ENCODE results near the gene CAMK2D. TPM values are rescaled to one million over a fixed set of nuclear protein-coding genes. Genes with fewer than 3 reads are reported as not detected.

Gene CAMK2D
- total RNA-seq, 1 experiment from 2014 or later = 9.0 TPM

DNA sequence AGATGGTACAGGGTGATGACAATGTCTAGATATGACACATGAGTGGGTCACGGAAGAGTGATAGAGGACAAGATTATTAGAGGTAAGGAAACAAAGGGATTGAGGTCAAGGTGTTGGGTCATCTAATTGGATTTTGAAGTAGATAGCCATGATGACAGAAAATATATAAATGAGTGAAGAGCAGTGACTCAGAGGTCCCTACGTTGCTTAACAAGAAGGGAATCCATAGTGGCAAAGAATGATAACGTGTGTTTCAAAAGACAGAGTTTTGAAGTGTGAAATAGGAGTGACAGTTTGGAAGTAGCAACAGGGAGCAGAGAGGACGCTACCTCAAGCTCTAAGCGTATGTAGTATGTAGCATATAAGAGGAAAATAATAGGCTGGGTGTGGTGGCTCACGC is 22.2 kb upstream of the CAMK2D start:
- no peak overlapping the region for H2BK12ac ChIP-seq (ENCODE audit: insufficient read length, low read depth, low read length)
- H3K27me3 Mint-ChIP-seq (ENCODE audit: low read depth) = no peaks in the 10 kb centered on the region
- no peaks in the 10 kb centered on the region for H3K79me2 ChIP-seq (ENCODE audit: insufficient read depth, low read length)
- H3K56ac ChIP-seq (ENCODE audit: insufficient read length, low read depth, low read length) = no peak overlapping the region
- no peak overlapping the region for H4K91ac ChIP-seq (ENCODE audit: insufficient read length, low read depth, low read length)
- DNase-seq = no peak
- no peaks in the 10 kb centered on the region for H3K4me1 ChIP-seq (ENCODE audit: insufficient read depth, low read length)
- H2BK5ac ChIP-seq (ENCODE audit: insufficient read length, low read length) = no peak overlapping the region
- H2AFZ ChIP-seq (ENCODE audit: low read length) = no peak overlapping the region
- no peaks in the 10 kb centered on the region for H3K27me3 ChIP-seq (ENCODE audit: insufficient read depth, low read length)
- H3K79me1 ChIP-seq (ENCODE audit: insufficient read depth, low read depth, low read length, poor library complexity, severe bottlenecking) = no peaks in the 10 kb centered on the region
- no peaks in the 10 kb centered on the region for H4K20me1 ChIP-seq (ENCODE audit: control insufficient read depth, insufficient read depth, insufficient read length)
- H3K27ac Mint-ChIP-seq = no peak overlapping the region
- H3K9me3 ChIP-seq (ENCODE audit: control insufficient read depth, low read depth, low read length) = no peaks in the 10 kb centered on the region
- H3K18ac ChIP-seq (ENCODE audit: insufficient read length, low read depth, low read length) = no peak overlapping the region
- no CpG with 5 or more reads among the region's 6 CpGs for WGBS (ENCODE audit: extremely low coverage, insufficient read length, low lambda C conversion rate)
- H3K14ac ChIP-seq (ENCODE audit: insufficient read depth, low read length) = no peak overlapping the region
- no peak overlapping the region for H3K9ac ChIP-seq (ENCODE audit: extremely low read depth, insufficient read length, low read length)
- H2AK5ac ChIP-seq (ENCODE audit: insufficient read length, low read length) = no peak overlapping the region
- no peak overlapping the region for H3K4me3 Mint-ChIP-seq
- H2BK20ac ChIP-seq (ENCODE audit: low read depth, low read length, poor library complexity, severe bottlenecking) = no peak overlapping the region
- no peak overlapping the region for H3K27ac ChIP-seq (ENCODE audit: insufficient read length, low read depth, low read length)
- H3K4ac ChIP-seq (ENCODE audit: low read depth, low read length) = no peak overlapping the region
- H2BK120ac ChIP-seq (ENCODE audit: low read depth, low read length, poor library complexity, severe bottlenecking) = no peak overlapping the region
- no peak overlapping the region for H3T11ph ChIP-seq (ENCODE audit: low read length)
- no peak overlapping the region for H4K5ac ChIP-seq (ENCODE audit: insufficient read length, low read depth, low read length)
- H4K8ac ChIP-seq (replicated peaks; ENCODE audit: insufficient read length, low read depth, low read length) = no peak overlapping the region
- no peak overlapping the region for H2BK15ac ChIP-seq (ENCODE audit: low read depth, low read length)
- H3K23ac ChIP-seq (ENCODE audit: insufficient read length, low read depth, low read length) = no peak overlapping the region
- H3K4me1 Mint-ChIP-seq = no peaks in the 10 kb centered on the region
- TF ChIP-seq, protein P1, sequence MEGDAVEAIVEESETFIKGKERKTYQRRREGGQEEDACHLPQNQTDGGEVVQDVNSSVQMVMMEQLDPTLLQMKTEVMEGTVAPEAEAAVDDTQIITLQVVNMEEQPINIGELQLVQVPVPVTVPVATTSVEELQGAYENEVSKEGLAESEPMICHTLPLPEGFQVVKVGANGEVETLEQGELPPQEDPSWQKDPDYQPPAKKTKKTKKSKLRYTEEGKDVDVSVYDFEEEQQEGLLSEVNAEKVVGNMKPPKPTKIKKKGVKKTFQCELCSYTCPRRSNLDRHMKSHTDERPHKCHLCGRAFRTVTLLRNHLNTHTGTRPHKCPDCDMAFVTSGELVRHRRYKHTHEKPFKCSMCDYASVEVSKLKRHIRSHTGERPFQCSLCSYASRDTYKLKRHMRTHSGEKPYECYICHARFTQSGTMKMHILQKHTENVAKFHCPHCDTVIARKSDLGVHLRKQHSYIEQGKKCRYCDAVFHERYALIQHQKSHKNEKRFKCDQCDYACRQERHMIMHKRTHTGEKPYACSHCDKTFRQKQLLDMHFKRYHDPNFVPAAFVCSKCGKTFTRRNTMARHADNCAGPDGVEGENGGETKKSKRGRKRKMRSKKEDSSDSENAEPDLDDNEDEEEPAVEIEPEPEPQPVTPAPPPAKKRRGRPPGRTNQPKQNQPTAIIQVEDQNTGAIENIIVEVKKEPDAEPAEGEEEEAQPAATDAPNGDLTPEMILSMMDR (conservative IDR thresholded peaks at IDR 0.05) = no peak
- no peaks in the 10 kb centered on the region for H3K9me3 Mint-ChIP-seq
- no peaks in the 10 kb centered on the region for H3K36me3 Mint-ChIP-seq (ENCODE audit: insufficient read depth in 1 of 3, low read depth in 3 of 3)
- H3K4me2 ChIP-seq (ENCODE audit: insufficient read depth, insufficient read length, low read length) = no peak overlapping the region
- no peaks in the 10 kb centered on the region for H3K23me2 ChIP-seq (ENCODE audit: insufficient read length, low read depth, low read length, poor library complexity, severe bottlenecking)
